ENCODE measurements around the gene CAB39L.

- TF ChIP-seq EZH2 (IDR thresholded peaks at IDR 0.05; ENCODE audit: low read length) (no peak), CTCF (optimal IDR thresholded peaks at IDR 0.05 in 1 of 3, IDR thresholded peaks at IDR 0.05 in 1 of 3, conservative IDR thresholded peaks at IDR 0.05 in 1 of 3; ENCODE audit: extremely low read depth in 1 of 3, insufficient read depth in 2 of 3, low read length in 3 of 3) (no peak)
Observed at GRCh38 chr13:49322702-49323101, 121.2 kb downstream of the CAB39L start.

Measured in keratinocyte (primary cell).